ENCODE measurements around the gene TXNRD1.

DNA sequence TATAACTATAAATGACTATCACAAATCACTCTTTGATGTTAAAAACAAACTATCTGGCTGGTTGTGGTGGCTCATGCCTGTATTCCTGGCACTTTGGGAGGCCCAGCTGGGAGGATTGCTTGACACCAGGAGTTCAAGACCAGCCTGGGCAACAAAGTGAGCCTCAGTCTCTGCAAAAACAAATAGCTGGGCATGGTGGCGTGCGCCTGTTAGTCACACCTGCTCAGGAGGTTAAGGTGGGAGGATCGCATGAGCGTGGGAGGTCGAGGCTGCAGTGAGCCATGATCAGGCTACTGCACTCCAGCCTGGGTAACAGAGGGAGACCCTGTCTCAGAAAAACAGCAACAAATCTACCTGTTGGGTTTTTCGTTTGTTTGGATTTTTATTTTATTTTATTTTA is 5.4 kb downstream of the TXNRD1 start:
- TF ChIP-seq EZH2phosphoT487 (IDR thresholded peaks at IDR 0.05; ENCODE audit: borderline replicate concordance, low read length) (no peak), CTCF (IDR thresholded peaks at IDR 0.05; ENCODE audit: low read depth, low read length, poor library complexity, severe bottlenecking) (no peak)

All from DOHH2 (cell line).